MM.1S (cell line): ENCODE measurements around the gene CFAP251.

Experiments used
- DNase-seq: peaks from one replicate; pipeline ENCODE4 v3.0.0-alpha.2; 2015
- H2AFZ ChIP-seq: fragments of 300-600 bp; sonication (generic); 2 replicates; pipeline ENCODE4 v1.6.0; 2016; ENCODE audit warnings: antibody characterized with exemption, low read length
- H3F3A ChIP-seq: fragments of 300-600 bp; sonication (generic); 2 replicates; pipeline ENCODE4 v1.6.1; 2016; ENCODE audit warnings: mild to moderate bottlenecking, antibody characterized with exemption, low read length, moderate library complexity, mixed read lengths; ENCODE audit not compliant: insufficient read depth
- H3K27ac ChIP-seq: fragments of 300-600 bp; sonication (generic); 2 replicates; pipeline ENCODE4 v1.5.1; 2016; ENCODE audit warnings: mild to moderate bottlenecking, low read length
- H3K27me3 ChIP-seq: fragments of 300-600 bp; sonication (generic); replicated peaks from 2 replicates; pipeline ENCODE4 v1.6.0; 2016; ENCODE audit warnings: low read length; ENCODE audit not compliant: insufficient read depth
- H3K36me3 ChIP-seq: fragments of 300-600 bp; sonication (generic); replicated peaks from 2 replicates; pipeline ENCODE4 v1.6.1; 2016; ENCODE audit warnings: mild to moderate bottlenecking, low read length, mixed read lengths; ENCODE audit not compliant: insufficient read depth
- H3K4me1 ChIP-seq: fragments of 300-600 bp; sonication (generic); 2 replicates; pipeline ENCODE4 v1.6.1; 2016; ENCODE audit warnings: low read length, mixed read lengths
- H3K4me2 ChIP-seq: fragments of 300-600 bp; sonication (generic); 2 replicates; pipeline ENCODE4 v1.6.0; 2016; ENCODE audit warnings: low read depth, low read length
- H3K4me3 ChIP-seq: fragments of 300-600 bp; sonication (generic); 2 replicates; pipeline ENCODE4 v1.5.1; 2016; ENCODE audit warnings: low read length, mixed read lengths
- H3K79me2 ChIP-seq: fragments of 300-600 bp; sonication (generic); 2 replicates; pipeline ENCODE4 v1.6.1; 2016; ENCODE audit warnings: mixed run types, low read length, mixed read lengths
- H3K9ac ChIP-seq: fragments of 300-600 bp; sonication (generic); 2 replicates; pipeline ENCODE4 v1.6.1; 2016; ENCODE audit warnings: low read length, mixed read lengths
- H3K9me2 ChIP-seq: fragments of 300-600 bp; sonication (generic); replicated peaks from 2 replicates; pipeline ENCODE4 v1.6.1; 2016; ENCODE audit warnings: mild to moderate bottlenecking, low read length, mixed read lengths; ENCODE audit not compliant: insufficient read depth
- H3K9me3 ChIP-seq: fragments of 300-600 bp; sonication (generic); replicated peaks from 2 replicates; pipeline ENCODE4 v1.6.1; 2016; ENCODE audit warnings: mild to moderate bottlenecking, low read length, mixed read lengths; ENCODE audit not compliant: insufficient read depth
- H4K20me1 ChIP-seq: fragments of 300-600 bp; sonication (generic); 2 replicates; pipeline ENCODE4 v1.6.1; 2016; ENCODE audit warnings: mild to moderate bottlenecking, low read length, moderate library complexity, mixed read lengths; ENCODE audit not compliant: insufficient read depth
- CTCF ChIP-seq: fragments of 300-600 bp; sonication (generic); IDR thresholded peaks from 2 replicates; pipeline ENCODE4 v1.5.1; 2016; ENCODE audit warnings: antibody characterized with exemption, low read length, mixed read lengths
- EZH2 ChIP-seq: fragments of 300-600 bp; sonication (generic); optimal IDR thresholded peaks from 2 replicates; pipeline ENCODE3; 2017; ENCODE audit warnings: low read depth, mild to moderate bottlenecking, antibody characterized with exemption, low read length, mixed read lengths
- EZH2phosphoT487 ChIP-seq: fragments of 300-600 bp; sonication (generic); IDR thresholded peaks from 2 replicates; pipeline ENCODE4 v1.6.1; 2018; ENCODE audit warnings: antibody characterized with exemption, low read length

The CFAP251 gene

DNA sequence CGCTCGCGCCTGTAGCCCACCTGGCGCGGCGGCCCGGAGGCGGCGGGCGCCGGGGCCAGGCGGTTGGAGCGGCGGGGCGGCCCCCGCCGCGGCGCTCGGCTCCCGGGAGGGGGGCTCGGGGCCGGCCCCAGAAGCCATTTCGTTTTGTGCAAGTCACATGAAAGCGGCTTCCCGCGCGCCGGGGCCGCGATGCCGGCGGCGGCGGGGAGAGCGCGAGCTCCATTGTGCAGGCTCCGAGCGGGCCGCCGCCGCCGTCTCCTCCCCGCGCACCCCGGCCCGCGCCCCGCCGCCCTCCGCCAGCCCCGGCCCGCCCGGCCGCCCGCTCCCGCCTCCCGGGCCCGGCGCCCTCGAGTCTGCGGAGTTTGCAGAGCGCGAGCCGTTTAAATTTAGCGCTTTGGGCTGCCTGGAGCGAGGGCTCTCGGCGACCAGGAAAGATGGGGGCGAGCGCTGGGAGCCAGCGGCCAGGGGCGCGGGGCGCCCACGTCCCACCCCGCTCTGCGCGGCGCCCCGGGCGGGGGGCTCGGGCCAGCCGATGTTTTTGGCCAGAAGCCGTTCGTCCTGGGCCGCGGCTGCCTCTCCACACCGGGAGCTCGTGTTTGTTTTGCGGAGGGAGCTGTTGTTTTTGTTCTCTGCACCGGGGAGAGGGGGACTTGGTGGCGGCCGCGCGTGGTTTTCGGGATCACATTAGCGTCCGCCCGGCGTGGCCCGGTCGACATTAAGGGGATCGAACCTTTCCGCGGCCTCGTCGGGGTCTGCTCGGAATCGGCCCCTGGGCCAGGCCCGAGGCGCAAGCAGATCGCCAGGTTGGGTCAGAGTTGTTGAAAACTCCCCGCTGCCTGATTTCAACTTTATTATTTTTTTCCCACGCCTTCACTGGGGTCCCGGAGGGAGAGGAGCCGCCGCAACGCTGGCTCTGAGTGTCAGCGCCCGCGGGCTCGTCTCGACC is 104.3 kb downstream of the CFAP251 start:
- no peak for DNase-seq
- no peaks in the 10 kb centered on the region for H3K79me2 ChIP-seq
- no peak overlapping the region for H2AFZ ChIP-seq

GRCh38 chr12:122023339-122024131 is 105.1 kb downstream of the CFAP251 start:
- Histone ChIP-seq H3K79me2 (no peaks in the 10 kb centered on the region), H3K4me1 (no peaks in the 10 kb centered on the region), H3F3A (no peaks in the 10 kb centered on the region), H3K9me3 (no peaks in the 10 kb centered on the region), H3K27me3 (peaks cover 9% of the 10 kb centered on the region; the same call in 1 of the 2 replicates), H2AFZ (no peak overlapping the region), H3K9me2 (no peaks in the 10 kb centered on the region), H3K4me2 (no peak overlapping the region), H3K4me3 (no peak overlapping the region), H4K20me1 (no peaks in the 10 kb centered on the region), H3K36me3 (no peaks in the 10 kb centered on the region), H3K27ac (no peak overlapping the region), H3K9ac (no peak overlapping the region)
- TF ChIP-seq EZH2 (no peak), CTCF (no peak), EZH2phosphoT487 (no peak)
- DNase-seq, result no peak

More for the DNA sequence above, 104.3 kb downstream of the CFAP251 start:
- Histone ChIP-seq H3F3A (no peaks in the 10 kb centered on the region), H3K4me3 (peak overlapping the region; percentile 12; the same call in 1 of the 2 replicates), H3K9me3 (no peaks in the 10 kb centered on the region), H3K36me3 (no peaks in the 10 kb centered on the region), H3K4me2 (peak overlapping the region; percentile 52; the same call in 1 of the 2 replicates), H3K9ac (no peak overlapping the region), H3K9me2 (no peaks in the 10 kb centered on the region), H3K4me1 (no peaks in the 10 kb centered on the region), H4K20me1 (no peaks in the 10 kb centered on the region), H3K27ac (no peak overlapping the region), H3K27me3 (peaks cover 9% of the 10 kb centered on the region; the same call in 1 of the 2 replicates)
- no peak for TF ChIP-seq CTCF
- TF ChIP-seq EZH2, result no peak
- TF ChIP-seq EZH2phosphoT487, result no peak

- H3K9me3 ChIP-seq, result no peaks in the 10 kb centered on the region
- no peaks in the 10 kb centered on the region for H3K9me2 ChIP-seq
- H3K9ac ChIP-seq, result no peak overlapping the region
- no peak for TF ChIP-seq CTCF
- no peak for TF ChIP-seq EZH2phosphoT487
- no peak for TF ChIP-seq EZH2
- no peaks in the 10 kb centered on the region for H3K36me3 ChIP-seq
- H3K4me1 ChIP-seq, result no peaks in the 10 kb centered on the region
- H4K20me1 ChIP-seq, result no peaks in the 10 kb centered on the region
- H2AFZ ChIP-seq, result no peak overlapping the region
- no peaks in the 10 kb centered on the region for H3K79me2 ChIP-seq
- H3K4me3 ChIP-seq, result no peak overlapping the region
- H3F3A ChIP-seq, result no peaks in the 10 kb centered on the region
- H3K27me3 ChIP-seq, result peaks cover 9% of the 10 kb centered on the region; the same call in 1 of the 2 replicates
- H3K4me2 ChIP-seq, result no peak overlapping the region
- DNase-seq, result no peak
- no peak overlapping the region for H3K27ac ChIP-seq
These were observed 105.9 kb downstream of the CFAP251 start for GRCh38 chr12:122024132-122024785.
